ENCODE measurements around the gene PNMT. TPM values are rescaled to one million over a fixed set of nuclear protein-coding genes. Genes with fewer than 3 reads are reported as not detected.

Gene PNMT
- total RNA-seq, 1 donor from 2014 or later, result 7.1 TPM

DNA sequence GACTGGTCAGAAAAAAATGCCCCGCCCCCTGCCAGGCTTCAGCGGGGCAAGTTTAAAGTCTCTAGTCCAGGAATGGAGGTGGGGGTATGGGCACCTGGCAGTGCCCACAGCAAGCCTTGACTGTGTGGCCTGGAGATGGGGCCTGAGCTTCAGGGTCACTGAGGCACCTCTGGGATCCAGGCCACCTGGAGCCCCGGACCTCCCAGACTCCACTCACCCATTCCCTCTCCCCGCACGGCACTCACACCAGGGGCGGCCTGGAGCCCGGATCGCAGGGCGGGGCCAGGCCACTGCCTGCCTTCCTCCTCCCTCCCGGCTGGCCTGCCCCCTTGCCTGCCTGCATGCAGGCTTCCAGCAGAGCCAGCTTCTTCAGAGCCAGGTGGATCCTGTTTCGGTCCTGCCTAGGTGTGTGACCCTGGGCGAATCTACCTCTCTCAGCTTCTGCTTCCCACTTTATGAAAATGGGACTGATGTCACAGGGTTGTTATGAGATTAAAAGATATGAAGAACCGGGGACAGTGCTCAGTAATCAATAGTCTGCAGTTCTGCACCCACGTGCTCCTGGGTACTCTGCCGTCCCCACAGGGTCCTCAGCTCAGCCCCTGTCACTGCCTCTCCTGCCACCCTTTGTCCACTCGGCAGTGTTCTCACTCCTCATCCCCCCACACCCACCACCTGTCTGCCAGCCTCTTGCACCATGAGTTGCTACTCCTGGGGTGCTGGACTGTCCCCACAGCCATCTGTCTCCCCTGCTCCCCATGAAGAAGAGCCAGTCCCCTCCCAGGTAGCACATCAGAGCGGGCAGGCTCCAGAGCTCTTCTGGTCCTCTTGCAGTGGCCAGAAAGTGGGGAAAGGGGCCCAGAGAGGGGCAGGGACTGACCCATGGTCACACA, 4.3 kb upstream of the PNMT start:
- DNase-seq (peak; percentile 74), ATAC-seq (ENCODE audit: poor library complexity) (peak; percentile 11)
- intact Hi-C loops (cut with DNase I), result no loop called here

DNA sequence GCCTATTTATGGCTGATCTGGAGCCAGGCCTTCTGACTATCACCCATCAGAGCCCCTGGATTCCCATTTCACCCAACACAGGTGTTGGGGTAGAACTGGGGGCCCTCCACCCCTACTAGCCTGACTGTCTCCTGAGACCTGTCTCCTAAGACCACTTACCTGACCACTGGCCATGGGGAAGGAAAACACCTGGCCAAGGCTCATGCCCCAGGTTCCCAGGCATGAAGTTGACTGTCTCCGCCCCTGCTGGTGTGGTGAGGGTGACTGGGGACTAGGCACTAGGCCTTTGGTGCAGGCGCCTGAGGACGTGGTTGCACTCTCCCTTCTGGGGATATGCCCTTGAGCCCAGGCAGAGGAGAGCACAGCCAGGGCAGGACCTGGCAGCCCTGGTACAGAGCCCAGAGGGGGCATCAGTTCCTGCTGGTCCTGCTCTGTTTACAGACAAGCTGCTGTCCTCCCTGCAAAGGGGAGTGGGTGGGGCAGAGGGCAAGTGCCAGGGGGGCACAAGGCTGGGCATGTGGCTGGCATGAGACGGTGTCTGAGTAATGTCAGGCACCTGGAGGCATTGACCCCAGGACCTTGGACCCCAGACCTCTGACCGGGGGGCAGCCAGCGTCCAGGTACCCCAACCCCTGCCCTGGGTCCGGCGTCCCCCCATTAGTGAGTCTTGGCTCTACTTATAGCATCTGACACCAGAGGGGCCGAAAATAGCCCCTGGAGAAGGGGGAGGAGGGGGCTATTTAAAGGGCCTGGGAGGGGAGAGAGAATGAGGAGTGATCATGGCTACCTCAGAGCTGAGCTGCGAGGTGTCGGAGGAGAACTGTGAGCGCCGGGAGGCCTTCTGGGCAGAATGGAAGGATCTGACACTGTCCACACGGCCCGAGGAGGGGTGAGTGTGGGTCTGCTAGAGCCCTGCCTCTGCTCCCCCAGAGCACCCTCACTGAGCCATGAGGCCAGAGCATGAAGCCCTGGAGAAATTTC, 3.4 kb upstream of the PNMT start, which contains the start of gene TCAP:
TSS of gene TCAP (plus strand) at position 769 of the 981 bp plus-strand sequence. CDS start at position 780, 11 bp downstream.
- DNase-seq (peak; percentile 79), ATAC-seq (ENCODE audit: poor library complexity) (peak; percentile 51)
- intact Hi-C loops (cut with DNase I), result no loop called here

DNA sequence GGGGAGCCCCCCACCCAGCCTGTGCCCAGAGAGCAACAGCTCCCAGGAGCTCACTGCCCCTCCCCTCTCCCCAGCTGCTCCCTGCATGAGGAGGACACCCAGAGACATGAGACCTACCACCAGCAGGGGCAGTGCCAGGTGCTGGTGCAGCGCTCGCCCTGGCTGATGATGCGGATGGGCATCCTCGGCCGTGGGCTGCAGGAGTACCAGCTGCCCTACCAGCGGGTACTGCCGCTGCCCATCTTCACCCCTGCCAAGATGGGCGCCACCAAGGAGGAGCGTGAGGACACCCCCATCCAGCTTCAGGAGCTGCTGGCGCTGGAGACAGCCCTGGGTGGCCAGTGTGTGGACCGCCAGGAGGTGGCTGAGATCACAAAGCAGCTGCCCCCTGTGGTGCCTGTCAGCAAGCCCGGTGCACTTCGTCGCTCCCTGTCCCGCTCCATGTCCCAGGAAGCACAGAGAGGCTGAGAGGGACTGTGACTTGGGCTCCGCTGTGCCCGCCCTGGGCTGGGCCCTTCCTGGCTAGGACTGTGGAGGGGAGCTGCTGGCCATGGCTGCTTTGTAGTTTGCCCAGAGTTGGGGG, 2.5 kb upstream of the PNMT start:
- intact Hi-C loops (cut with DNase I), result no loop called here
- ATAC-seq (ENCODE audit: poor library complexity) (peak; percentile 2), DNase-seq (peak; percentile 56)

DNA sequence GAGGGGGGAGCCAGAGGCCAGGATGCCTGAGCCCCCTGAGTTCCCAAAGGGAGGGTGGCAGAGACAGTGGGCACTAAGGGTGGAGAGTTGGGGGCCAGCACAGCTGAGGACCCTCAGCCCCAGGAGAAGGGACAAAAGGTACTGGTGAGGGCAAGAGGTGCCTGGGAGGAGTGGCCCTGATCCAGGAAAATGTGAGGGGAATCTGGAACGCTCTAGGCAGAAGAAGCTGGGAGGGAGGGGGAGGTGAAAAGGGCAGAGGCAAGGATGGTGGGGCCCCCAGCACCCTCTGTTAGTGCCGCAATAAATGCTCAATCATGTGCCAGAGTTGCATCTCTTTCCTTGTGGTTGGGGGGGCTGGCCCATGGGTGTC, 2.0 kb upstream of the PNMT start:
- no peak for ATAC-seq (ENCODE audit: poor library complexity)
- intact Hi-C loops (cut with DNase I), result no loop called here
- DNase-seq, result no peak

DNA sequence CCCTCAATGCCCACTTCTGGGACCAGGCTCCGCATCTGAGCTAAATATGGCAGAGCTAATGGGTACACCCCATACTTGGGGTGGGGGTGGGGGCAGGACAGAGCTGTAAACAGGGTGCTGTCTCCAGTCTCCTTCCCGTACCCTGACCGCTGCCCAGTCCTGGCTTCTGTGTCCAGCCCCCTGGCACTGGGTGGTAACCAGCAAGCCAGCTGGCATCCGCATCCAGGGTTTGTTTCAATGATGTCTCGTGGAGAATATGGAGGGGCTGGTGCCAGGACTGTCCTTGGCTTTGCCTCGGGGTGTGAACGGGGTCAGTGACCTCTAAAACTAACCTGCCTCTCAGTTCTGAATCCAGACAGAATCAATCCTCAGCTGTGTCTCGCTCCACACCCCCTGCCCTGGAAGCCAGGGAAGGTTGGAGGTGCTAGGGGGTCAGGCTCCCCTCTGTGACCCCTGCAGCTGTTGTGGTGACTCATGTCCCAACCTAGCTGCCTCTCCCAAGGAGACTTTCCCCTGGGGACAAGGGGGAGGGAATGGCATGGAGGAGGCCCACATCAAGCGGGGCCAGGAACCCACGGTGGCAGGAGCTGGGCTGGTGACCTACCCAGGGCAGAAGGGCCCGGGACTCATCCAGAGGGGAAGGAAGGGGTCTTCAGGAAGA, 1.5 kb upstream of the PNMT start:
- intact Hi-C loops (cut with DNase I), result no loop called here
- DNase-seq, result peak; percentile 86

DNA sequence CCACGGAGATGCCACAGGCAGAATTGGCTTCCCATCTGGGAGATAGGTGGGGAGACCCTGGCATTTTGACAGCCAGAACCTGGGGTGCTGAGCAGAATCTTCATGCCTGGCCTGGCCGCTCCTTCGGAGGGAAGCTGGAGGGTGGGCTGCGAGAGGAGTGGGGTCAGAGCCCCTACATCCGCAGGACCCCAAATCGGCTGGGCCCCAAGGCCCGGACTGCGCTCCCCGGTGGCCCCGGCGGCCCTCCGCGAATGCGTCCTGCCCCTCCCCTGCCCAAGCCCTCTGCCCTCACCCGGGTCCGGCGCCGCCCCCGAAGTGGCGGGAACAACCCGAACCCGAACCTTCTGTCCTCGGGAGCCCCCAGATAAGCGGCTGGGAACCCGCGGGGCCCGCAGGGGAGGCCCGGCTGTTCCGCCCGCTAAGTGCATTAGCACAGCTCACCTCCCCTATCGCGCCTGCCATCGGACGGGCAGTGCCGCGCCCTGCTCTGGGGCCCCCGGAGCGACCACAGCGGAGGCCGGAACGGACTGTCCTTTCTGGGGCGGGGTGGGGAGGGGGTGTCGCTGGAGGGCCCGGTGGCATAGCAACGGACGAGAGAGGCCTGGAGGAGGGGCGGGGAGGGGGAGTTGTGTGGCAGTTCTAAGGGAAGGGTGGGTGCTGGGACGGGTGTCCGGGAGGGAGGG, 850 bp upstream of the PNMT start:
- intact Hi-C loops (cut with DNase I), result no loop called here
- peak; percentile 69 for DNase-seq
- ATAC-seq (ENCODE audit: poor library complexity), result peak; percentile 9

More for the DNA sequence above, 1.5 kb upstream of the PNMT start:
- ATAC-seq (ENCODE audit: poor library complexity), result peak; percentile 38

DNA sequence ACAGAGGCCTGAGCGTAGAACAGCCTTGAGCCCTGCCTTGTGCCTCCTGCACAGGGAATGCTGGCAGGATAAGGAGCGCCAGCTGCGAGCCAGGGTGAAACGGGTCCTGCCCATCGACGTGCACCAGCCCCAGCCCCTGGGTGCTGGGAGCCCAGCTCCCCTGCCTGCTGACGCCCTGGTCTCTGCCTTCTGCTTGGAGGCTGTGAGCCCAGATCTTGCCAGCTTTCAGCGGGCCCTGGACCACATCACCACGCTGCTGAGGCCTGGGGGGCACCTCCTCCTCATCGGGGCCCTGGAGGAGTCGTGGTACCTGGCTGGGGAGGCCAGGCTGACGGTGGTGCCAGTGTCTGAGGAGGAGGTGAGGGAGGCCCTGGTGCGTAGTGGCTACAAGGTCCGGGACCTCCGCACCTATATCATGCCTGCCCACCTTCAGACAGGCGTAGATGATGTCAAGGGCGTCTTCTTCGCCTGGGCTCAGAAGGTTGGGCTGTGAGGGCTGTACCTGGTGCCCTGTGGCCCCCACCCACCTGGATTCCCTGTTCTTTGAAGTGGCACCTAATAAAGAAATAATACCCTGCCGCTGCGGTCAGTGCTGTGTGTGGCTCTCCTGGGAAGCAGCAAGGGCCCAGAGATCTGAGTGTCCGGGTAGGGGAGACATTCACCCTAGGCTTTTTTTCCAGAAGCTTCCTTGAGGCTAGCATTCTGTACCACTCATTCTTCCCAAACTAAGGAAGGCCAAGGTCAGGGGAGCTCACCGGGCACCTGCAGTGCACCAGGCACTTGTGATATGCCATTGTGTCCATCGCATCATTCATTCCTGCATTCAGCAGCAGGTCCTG, 1.9 kb downstream of the PNMT start:
- ATAC-seq (ENCODE audit: poor library complexity), result no peak
- no peak for DNase-seq
- intact Hi-C loops (cut with DNase I), result loop anchor here (5.0 kb wide), 1 partner anchor 33 kb away; the partner anchor contains the start of gene STARD3

DNA sequence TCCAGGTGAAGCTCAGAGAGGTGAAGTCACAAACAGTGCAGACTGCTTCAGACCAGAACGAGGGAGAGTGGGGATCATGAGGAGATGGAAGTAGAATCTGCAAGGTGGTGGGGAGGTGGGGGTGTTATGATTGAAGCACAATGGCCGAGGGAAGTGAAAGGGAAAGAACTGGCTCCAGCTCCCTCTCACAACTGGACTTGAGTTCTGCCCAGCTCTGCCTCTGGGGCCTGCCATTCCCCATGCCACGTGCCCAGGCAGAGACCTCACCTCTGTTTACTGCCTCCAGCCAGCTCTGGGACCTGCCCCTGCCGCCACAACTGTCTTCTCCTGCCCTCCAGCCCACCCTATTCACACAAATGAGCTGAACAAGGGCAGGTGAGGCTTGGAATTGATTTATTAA, 2.5 kb downstream of the PNMT start:
- DNase-seq, result no peak

DNA sequence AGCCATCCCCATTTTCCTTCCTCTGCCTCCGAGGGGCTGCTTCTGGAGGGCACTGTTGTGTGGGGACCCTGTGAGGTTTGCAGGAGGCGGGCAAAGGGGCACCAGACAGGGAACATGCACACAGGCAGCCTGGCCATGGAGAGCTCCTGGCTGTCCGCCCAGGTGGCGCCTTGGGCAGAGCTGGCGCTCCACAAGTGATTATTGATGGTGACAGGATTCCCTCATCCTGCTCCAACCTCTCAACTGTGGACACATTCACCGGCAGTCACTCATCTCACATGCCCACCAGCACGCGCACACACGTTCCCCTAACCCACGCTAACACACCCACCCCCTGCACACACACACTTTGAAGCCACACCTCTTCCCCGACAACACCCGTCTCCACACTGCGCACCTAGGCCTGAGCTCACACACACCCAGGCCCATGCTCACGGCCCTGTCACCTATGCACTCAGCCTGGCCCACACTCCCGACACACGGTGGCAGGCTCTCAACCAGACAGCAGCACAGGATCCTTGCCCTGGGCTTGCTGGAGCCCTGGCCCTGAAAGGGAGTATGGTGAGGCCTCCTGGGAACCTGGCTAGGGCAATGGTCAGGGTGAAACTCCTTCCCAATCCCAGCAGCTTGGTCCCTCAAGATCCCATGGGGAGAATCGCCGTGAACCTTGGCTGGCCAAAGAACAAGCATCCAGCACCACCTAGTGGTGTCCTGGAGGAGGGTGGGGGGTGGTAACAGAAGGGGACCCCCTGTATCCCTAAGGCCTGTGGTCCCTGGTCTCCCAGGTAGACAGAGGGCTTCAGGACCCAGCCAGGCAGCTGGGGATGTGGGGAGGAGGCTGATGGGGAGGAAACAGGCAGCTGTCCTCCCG, 3.6 kb downstream of the PNMT start:
- ATAC-seq (ENCODE audit: poor library complexity) (peak; percentile 32), DNase-seq (peak; percentile 80)
- intact Hi-C loops (cut with DNase I), result loop anchor here (5.0 kb wide), 1 partner anchor 35 kb away; the partner anchor contains the start of gene STARD3

More for the DNA sequence above, 2.5 kb downstream of the PNMT start:
- intact Hi-C loops (cut with DNase I), result loop anchor here (5.0 kb wide), 1 partner anchor 33 kb away; the partner anchor contains the start of gene STARD3
- no peak for ATAC-seq (ENCODE audit: poor library complexity)

DNA sequence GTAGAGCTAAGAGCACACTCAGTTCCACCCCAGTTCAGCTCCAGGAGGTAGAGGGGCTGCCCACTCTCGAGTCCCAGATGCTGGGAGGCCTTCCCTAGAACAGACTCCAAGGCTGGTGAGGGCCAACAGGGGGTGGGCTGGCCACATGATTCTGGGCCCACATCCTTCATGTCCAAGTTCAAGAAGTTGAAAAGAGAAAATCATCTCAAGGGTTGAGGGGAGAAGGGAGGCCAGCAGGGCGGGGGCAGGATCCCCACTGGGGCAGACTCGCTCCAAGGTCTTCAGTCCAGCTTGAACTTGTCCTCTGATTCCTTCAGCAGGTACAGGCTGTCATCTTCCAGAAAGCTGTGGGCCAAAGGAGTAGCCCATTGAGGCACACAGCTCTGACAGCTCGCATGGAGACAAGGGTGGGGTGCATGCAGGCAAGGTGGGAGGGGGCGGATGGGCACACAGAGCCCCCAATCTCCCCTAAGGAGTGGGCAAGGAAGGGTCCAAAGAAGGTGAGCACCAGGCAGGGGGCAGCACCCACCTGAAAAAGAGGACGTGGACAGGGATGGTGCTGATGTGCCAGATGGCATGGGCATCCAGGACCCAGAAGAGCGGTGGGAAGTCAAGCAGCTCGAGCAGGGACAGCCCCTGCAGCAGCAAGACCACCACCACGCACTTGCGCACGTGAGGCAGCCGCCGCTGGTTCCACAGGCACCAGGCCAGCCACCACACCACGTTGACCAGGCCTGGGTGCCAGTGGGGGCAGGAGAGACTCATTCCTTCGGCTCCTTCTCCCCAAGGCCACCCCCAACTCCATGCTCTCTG, 4.5 kb downstream of the PNMT start:
- intact Hi-C loops (cut with DNase I), result loop anchor here (5.0 kb wide), 1 partner anchor 35 kb away; the partner anchor contains the start of gene STARD3
- ATAC-seq (ENCODE audit: poor library complexity), result no peak
- peak; percentile 37 for DNase-seq

DNA sequence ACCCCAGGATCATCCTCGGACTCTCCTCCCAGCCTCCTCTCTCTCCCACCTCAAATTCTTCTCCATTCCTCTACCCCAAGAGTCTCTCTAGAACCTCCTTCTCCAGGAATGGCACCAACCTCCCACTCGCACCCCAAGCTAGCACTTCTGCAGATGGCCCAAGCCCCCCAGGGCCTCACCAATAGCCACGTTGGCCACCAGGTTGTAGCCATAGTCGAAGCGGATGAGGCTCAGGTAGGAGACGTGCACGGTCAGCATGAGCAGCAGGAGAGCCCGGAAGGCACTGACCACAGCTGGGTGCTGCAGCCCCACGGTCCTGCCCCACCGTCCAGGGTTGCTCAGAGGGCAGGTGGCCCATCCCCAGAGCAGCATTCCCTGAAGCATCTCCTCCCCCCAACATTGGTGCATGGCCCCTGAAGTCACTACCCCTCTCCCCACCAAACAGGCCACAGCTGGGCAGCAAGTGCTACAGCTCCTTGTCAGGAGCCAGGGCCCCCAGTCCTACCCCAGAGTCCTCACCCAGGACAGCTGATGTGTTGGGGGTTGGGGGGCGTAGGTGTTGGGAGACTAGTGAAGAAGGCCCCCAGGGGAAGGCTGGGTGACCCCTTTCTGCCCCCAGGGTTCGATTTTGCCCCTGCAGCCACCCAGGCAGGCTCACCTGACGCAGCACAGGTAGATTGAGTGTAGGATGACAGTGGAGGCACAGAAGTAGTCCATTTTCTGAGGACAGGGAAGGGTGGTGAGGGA, 5.3 kb downstream of the PNMT start:
- intact Hi-C loops (cut with DNase I), result loop anchor here (5.0 kb wide), 1 partner anchor 36 kb away; the partner anchor contains the start of gene STARD3
- no peak for ATAC-seq (ENCODE audit: poor library complexity)
- peak; percentile 27 for DNase-seq

DNA sequence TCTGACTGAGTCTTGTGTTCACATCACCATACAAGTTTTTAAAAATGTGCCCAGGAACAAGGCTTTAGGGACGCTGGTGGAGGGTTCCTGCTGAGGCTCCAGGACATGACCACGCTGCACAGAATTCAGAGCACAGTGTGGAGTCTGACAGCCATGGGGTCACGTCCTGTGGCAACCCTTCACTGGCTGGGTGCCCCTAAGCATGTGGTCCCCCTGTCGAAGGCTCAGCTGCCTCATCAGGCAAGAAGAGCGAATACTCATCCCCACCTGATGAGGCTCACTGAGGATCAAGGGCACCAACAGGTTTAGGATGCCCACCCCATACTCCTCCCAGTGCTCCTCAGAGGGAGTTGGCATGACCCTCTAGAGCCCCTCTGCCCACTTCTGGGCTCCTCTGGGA, 5.9 kb downstream of the PNMT start:
- no peak for DNase-seq
- intact Hi-C loops (cut with DNase I), result loop anchor here (5.0 kb wide), 1 partner anchor 37 kb away; the partner anchor contains the start of gene STARD3
- no peak for ATAC-seq (ENCODE audit: poor library complexity)

DNA sequence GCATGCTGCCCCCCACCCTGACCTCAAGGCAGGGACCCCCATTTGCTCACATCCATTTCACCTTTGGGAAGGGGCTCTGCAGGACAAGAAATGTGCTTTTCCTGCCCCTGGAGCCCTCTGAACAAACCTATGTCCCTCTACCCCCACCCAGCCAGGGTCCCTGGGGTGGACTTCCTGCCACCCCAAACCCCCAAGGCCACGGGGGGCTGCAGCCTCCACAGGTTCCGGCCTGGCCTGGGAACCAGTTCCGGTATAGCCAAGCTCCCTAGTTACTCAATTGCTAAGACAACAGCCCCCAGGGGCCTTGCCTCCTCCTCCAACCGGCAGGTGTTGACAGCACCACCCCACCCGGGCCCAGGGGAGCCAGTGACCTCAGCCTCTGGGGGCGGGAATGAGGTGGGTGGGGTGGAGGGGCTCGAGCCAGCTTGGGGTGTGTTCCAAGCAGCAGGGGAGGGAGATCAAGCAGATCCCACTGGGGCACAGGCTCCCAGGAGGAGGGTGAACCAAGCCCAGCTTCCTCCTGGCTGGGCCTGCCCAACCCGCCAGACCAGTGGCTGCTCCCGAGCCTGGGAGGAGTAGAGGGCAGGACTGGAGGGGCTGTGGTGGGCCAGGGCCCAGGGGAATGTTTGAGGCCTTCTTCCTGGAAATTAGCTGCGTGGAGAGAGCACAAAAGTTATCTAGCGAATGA, 6.6 kb downstream of the PNMT start:
- intact Hi-C loops (cut with DNase I), result loop anchor here (5.0 kb wide), 1 partner anchor 38 kb away; the partner anchor contains the start of gene STARD3
- ATAC-seq (ENCODE audit: poor library complexity), result peak; percentile 13
- DNase-seq, result peak; percentile 61

Measured in Right ventricle myocardium superior (tissue), 1 donor.